K562 (cell line): ENCODE measurements around the gene GLT8D2. TPM values are rescaled to one million over a fixed set of nuclear protein-coding genes. Genes with fewer than 3 reads are reported as not detected.
A peak's percentile ranks its signal among the peaks of the same experiment; 100 is the strongest.

Source experiments
- ATAC-seq: fragments of 200-7000 bp; cut with Tn5 transposase; 3 replicates; pipeline ENCODE4 v1.9.1; 2020; ENCODE audit warnings: moderate library complexity
- BruUV-seq: library from RNA; stranded (reverse); fragments of 400-500 nt; replicated peaks from 2 replicates; lab custom pipeline; 2021; lab: Mats Ljungman, UMichigan
- CTCF ChIA-PET: fragments of 300-600 bp; formaldehyde crosslinking; extraction: SDS; loops from one replicate; lab custom pipeline; 2021; ENCODE audit warnings: low intra/inter-chr PET ratio; lab: Yijun Ruan, JAX
- POLR2A ChIA-PET: fragments of 300-600, 350-650 bp; sonication (Branson Sonifier 250); formaldehyde crosslinking; extraction: SDS; loops from one replicate; lab custom pipeline; 2021; ENCODE audit warnings: antibody characterized with exemption, inconsistent platforms; lab: Yijun Ruan, JAX
- DNase-seq, 4 experiments: peaks; one replicate each; pipeline versions ENCODE4 v3.0.0 to v3.0.0-alpha.2; 2011 to 2018; ENCODE audit warnings: low spot score in 3 of 4, mixed read lengths in 3 of 4; ENCODE audit errors: extremely low read depth in 1 of 4
- FAIRE-seq: peaks from 2 replicates; lab custom pipeline; 2011; peaks lifted over from hg19 to GRCh38; lab: Jason Lieb, UNC
- H2AFZ ChIP-seq: 2 replicates; pipeline ENCODE4 v1.6.0; 2011; ENCODE audit warnings: low read depth, low read length, control low read depth, inconsistent platforms
- H3K27ac ChIP-seq: fragments of 200-600 bp; 3 replicates; pipeline ENCODE4 v1.8.0; 2011; ENCODE audit warnings: low read depth, mild to moderate bottlenecking, control low read depth, inconsistent platforms, low read length, moderate library complexity, mixed read lengths; ENCODE audit errors: extremely low read depth
- H3K27me3 ChIP-seq, 2 experiments: fragments of 300-600 bp in 1 of 2; 2 replicates in 1 of 2; 3 replicates in 1 of 2; pipeline versions ENCODE4 v1.6.0 to v1.8.0; 2011; ENCODE audit warnings: inconsistent platforms in 2 of 2, low read length in 2 of 2, mild to moderate bottlenecking in 1 of 2, mixed read lengths in 1 of 2, moderate library complexity in 1 of 2; ENCODE audit not compliant: control insufficient read depth in 2 of 2, insufficient read depth in 2 of 2
- H3K36me3 ChIP-seq: fragments of 300-600 bp; 3 replicates; pipeline ENCODE4 v1.8.0; 2011; ENCODE audit warnings: mild to moderate bottlenecking, low read length, inconsistent platforms; ENCODE audit not compliant: control insufficient read depth, insufficient read depth
- H3K4me1 ChIP-seq, 2 experiments: fragments of 200-600 bp in 1 of 2; replicated peaks in 1 of 2; 2 replicates in 1 of 2; 3 replicates in 1 of 2; pipeline versions ENCODE4 v1.5.1 to v1.8.0; 2011; ENCODE audit warnings: inconsistent platforms in 2 of 2, low read length in 2 of 2, mild to moderate bottlenecking in 1 of 2, mixed read lengths in 1 of 2, moderate library complexity in 1 of 2; ENCODE audit not compliant: control insufficient read depth in 2 of 2, insufficient read depth in 2 of 2
- H3K4me2 ChIP-seq: 2 replicates; pipeline ENCODE4 v1.6.1; 2011; ENCODE audit warnings: low read length, control low read depth, inconsistent platforms, mixed read lengths; ENCODE audit not compliant: insufficient read depth
- H3K4me3 ChIP-seq: fragments of 200-600 bp; sonication (generic), shearing (Covaris generic); 2 replicates; pipeline ENCODE4 v1.5.1; 2016; ENCODE audit warnings: control low read depth, inconsistent platforms
- H3K79me2 ChIP-seq: fragments of 200-600 bp; 3 replicates; pipeline ENCODE4 v1.8.0; 2011; ENCODE audit warnings: low read length, inconsistent platforms; ENCODE audit not compliant: control insufficient read depth, insufficient read depth
- H3K9ac ChIP-seq, 2 experiments: 2 replicates each; pipeline versions ENCODE4 v1.6.0 to v1.6.1; 2011; ENCODE audit warnings: low read depth in 2 of 2, low read length in 2 of 2, control low read depth in 1 of 2, inconsistent platforms in 1 of 2, mild to moderate bottlenecking in 1 of 2, mixed read lengths in 1 of 2; ENCODE audit not compliant: insufficient read depth in 1 of 2
- H3K9me1 ChIP-seq: one replicate; pipeline ENCODE4 v1.6.0; 2011; ENCODE audit warnings: inconsistent platforms, mild to moderate bottlenecking, low read length, moderate library complexity; ENCODE audit not compliant: control insufficient read depth, insufficient read depth
- H3K9me3 ChIP-seq: replicated peaks from 2 replicates; pipeline ENCODE4 v1.5.1; 2011; ENCODE audit warnings: low read depth, low read length, inconsistent platforms; ENCODE audit not compliant: control insufficient read depth, insufficient read depth
- H4K20me1 ChIP-seq: replicated peaks from 2 replicates; pipeline ENCODE4 v1.6.1; 2011; ENCODE audit warnings: low read length, inconsistent platforms, mixed read lengths; ENCODE audit not compliant: control insufficient read depth, insufficient read depth
- CXXC5 ChIP-seq: fragments of 250-450 bp; sonication (Bioruptor Pico); IDR thresholded peaks from 2 replicates; pipeline ENCODE4 v1.8.0; 2022; ENCODE audit warnings: inconsistent platforms, mild to moderate bottlenecking, moderate library complexity
- FOXP1 ChIP-seq: sonication (generic); formaldehyde crosslinking; IDR thresholded peaks from 2 replicates; pipeline ENCODE4 v1.8.0; 2022; ENCODE audit warnings: mild to moderate bottlenecking, missing genetic modification reagents
- HDGF ChIP-seq: fragments of 450-650 bp; IDR thresholded peaks from 2 replicates; pipeline ENCODE4 v1.6.1; 2016
- HMGN3 ChIP-seq: IDR thresholded peaks from 2 replicates; pipeline ENCODE4 v1.6.1; 2011; ENCODE audit warnings: borderline replicate concordance, low read depth, mild to moderate bottlenecking, mixed read lengths, low read length; ENCODE audit not compliant: insufficient read length; ENCODE audit errors: extremely low read depth
- KLF1 ChIP-seq: fragments of 450-650 bp; IDR thresholded peaks from 2 replicates; pipeline ENCODE4 v1.6.1; 2016; ENCODE audit warnings: missing genetic modification characterization, missing compliant biosample characterization
- MXI1 ChIP-seq: IDR thresholded peaks from 2 replicates; pipeline ENCODE4 v1.6.1; 2011; ENCODE audit warnings: low read depth, mild to moderate bottlenecking, improper control_type of control experiment, low read length
- NBN ChIP-seq: fragments of 450-650 bp; IDR thresholded peaks from 2 replicates; pipeline ENCODE4 v1.6.1; 2016; ENCODE audit warnings: low read depth, mild to moderate bottlenecking
- NFATC3 ChIP-seq: fragments of 450-650 bp; IDR thresholded peaks from 2 replicates; pipeline ENCODE4 v1.6.1; 2017; ENCODE audit warnings: mild to moderate bottlenecking
- SIN3A ChIP-seq, 2 experiments: fragments of 150-350 bp in 1 of 2; IDR thresholded peaks; 2 replicates each; pipeline ENCODE4 v1.6.1; 2011 to 2016; ENCODE audit warnings: borderline replicate concordance in 2 of 2, low read depth in 2 of 2, low read length in 2 of 2, mild to moderate bottlenecking in 2 of 2, moderate library complexity in 2 of 2; ENCODE audit not compliant: control insufficient read depth in 1 of 2
- SIRT6 ChIP-seq: IDR thresholded peaks from one replicate; pipeline ENCODE4 v1.6.1; 2012; ENCODE audit warnings: low read depth, mild to moderate bottlenecking, control low read depth, inconsistent platforms, low read length, moderate library complexity
- SMAD1 ChIP-seq: fragments of 150-350 bp; IDR thresholded peaks from 2 replicates; pipeline ENCODE4 v1.6.1; 2014; ENCODE audit warnings: low read length, low read depth; ENCODE audit not compliant: partially characterized antibody
- SMAD2 ChIP-seq: fragments of 150-350 bp; IDR thresholded peaks from 2 replicates; pipeline ENCODE4 v1.6.1; 2014; ENCODE audit warnings: low read depth, mild to moderate bottlenecking, low read length
- TSC22D4 ChIP-seq: fragments of 450-650 bp; IDR thresholded peaks from 2 replicates; pipeline ENCODE4 v1.6.1; 2016; ENCODE audit warnings: missing genetic modification characterization, missing biosample characterization, control low read depth
- ZNF134 ChIP-seq: fragments of 250-450 bp; sonication (Bioruptor Pico); conservative IDR thresholded peaks from 2 replicates; pipeline ENCODE4 v1.4.0; 2020
- ZNF551 ChIP-seq: fragments of 250-450 bp; sonication (Bioruptor Pico); IDR thresholded peaks from 2 replicates; pipeline ENCODE4 v1.5.0; 2021; ENCODE audit warnings: mild to moderate bottlenecking, moderate library complexity
- WGBS: fragments of 100-300 bp; shearing (Covaris generic); methylation state at CpG from one replicate; pipeline ENCODE4 v1.1.6; 2016; ENCODE audit warnings: low coverage, mixed read lengths; ENCODE audit not compliant: insufficient coverage; ENCODE audit errors: missing lambda C conversion rate; 5-methylcytosine and 5-hydroxymethylcytosine counted together
- in situ Hi-C: fragments of 300-500 bp; cut with MboI; formaldehyde crosslinking; loops from 4 replicates; pipeline ENCODE4 v1.15.0; 2018; ENCODE audit warnings: inconsistent platforms, mixed read lengths
- intact Hi-C: fragments of 100-400 bp; cut with micrococcal nuclease; formaldehyde crosslinking; loops from 2 replicates; pipeline ENCODE4 v1.14.2; 2022
- polyA plus RNA-seq, 8 experiments: library from polyadenylated mRNA; depleted of rRNA in 4 of 8; stranded (reverse) in 5 of 8; unstranded in 3 of 8; fragments of >200 nt; fragmentation: Nextera tagmentation in 2 of 8; fragmentation: Illumina TruSeq in 1 of 8; extraction: Ambion mirVana in 2 of 8; extraction: Trizol in 1 of 8; gene quantifications; 2 replicates each; pipeline versions ENCODE4 v1.2.1 to v1.2.3, GENCODE V29; 2011 to 2014; ENCODE audit warnings: inconsistent platforms in 1 of 8, missing spikeins in 1 of 8
- total RNA-seq, 7 experiments: library from RNA; depleted of rRNA in 6 of 7; stranded (reverse); fragments of >200 nt in 6 of 7; fragmentation: Illumina TruSeq in 2 of 7; extraction: Trizol in 2 of 7; gene quantifications; 2 replicates each; pipeline versions ENCODE4 v1.2.1 to v1.2.3, GENCODE V29; 2011 to 2021; ENCODE audit warnings: low replicate concordance in 1 of 7
- TF ChIP-seq, protein P1 (sequence below): fragments of 450-650 bp; formaldehyde crosslinking; IDR thresholded peaks from 2 replicates; pipeline ENCODE4 v1.4.0; 2022; ENCODE audit warnings: missing genetic modification characterization
- TF ChIP-seq, protein P2 (sequence below): sonication (generic); formaldehyde crosslinking; IDR thresholded peaks from 2 replicates; pipeline ENCODE4 v1.8.1; 2023; ENCODE audit warnings: mild to moderate bottlenecking, missing genetic modification reagents

Gene GLT8D2
- total and polyA plus RNA-seq, 9 of the 15 experiments (the other 6 are each of a cell fraction or from before 2014, with no cell fraction given): 0.18 to 0.27 (median 0.18) TPM; not detected in 6

DNA sequence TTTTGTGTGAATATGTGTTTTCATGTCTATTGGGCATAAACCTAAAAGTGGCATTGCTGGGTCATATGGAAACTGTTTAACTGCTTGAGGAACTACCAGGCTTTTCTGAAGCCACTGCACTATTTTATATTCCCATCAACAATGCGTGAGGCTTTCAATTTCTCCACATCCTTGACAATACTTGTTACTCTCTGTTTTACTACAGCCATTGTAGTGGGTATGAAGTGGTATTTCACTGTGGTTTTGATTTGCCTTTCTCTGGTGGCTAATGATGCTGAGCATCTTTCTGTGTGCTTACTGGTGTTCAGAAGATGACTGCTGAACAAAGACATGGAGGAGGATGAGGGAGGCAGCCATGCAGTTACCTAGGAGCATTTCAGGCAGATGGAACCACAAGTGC lies 97.5 kb downstream of the GLT8D2 start (continued):
- TF ChIP-seq NBN: no peak
- no peak for TF ChIP-seq ZNF551
- TF ChIP-seq ZNF134 (CRISPR knock-in tag): no peak

DNA sequence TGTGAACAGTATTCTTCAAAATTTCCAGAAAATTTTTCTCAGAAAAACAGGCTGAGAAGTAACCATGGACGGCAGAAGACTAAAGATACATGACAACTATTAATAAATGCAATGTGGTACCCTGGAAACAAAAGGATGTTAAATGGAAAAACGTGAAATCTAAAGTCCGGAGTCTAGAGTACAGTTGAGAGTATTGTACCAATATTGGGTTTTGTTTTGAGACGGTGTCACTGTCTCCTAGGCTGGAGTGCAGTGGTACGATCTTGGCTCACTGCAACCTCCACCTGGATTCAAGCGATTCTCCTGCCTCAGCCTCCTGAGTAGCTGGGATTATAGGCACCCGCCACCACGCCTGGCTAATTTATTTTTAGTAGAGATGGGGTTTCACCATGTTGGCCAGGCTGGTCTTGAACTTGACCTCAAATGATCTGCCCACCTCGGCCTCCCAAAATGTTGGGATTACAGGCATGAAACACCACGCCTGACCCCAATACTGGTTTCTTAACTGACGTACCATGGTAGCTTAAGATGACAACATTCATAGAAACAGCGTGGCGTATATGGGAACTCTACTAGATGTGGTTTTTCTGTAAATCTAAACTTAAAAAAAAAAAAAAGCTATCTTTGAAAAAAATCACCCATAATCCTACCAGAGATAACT lies 101.1 kb downstream of the GLT8D2 start:
- in situ Hi-C loops (no loop called here), intact Hi-C loops (no loop called here)
- H3K27me3 ChIP-seq: no peaks in the 10 kb centered on the region
- ATAC-seq: peak; percentile 35
- H3K9me1 ChIP-seq: no peaks in the 10 kb centered on the region
- no peaks in the 10 kb centered on the region for H3K9me3 ChIP-seq
- H3K4me3 ChIP-seq: no peak overlapping the region
- 90% methylated on average over 13 of the region's 13 CpGs for WGBS
- POLR2A ChIA-PET: interaction anchor here (0.6 to 3.6 kb wide), 13 partner anchors 8 to 1798 kb away, joined by 3 to 18 read pairs (median 4); partner anchors contain the start of genes HSP90B1 and TDG
- CTCF ChIA-PET: no interaction called here
- no peak overlapping the region for H2AFZ ChIP-seq
- no peaks in the 10 kb centered on the region for H4K20me1 ChIP-seq
- H3K4me1 ChIP-seq: 0 out of 5 replicates have a peak, but pooled peaks cover 0 to 2% of the 10 kb centered on the region in 2 experiments
- H3K4me2 ChIP-seq: no peak overlapping the region
- H3K36me3 ChIP-seq: peaks cover 100% of the 10 kb centered on the region
- no peak overlapping the region for H3K9ac ChIP-seq
- H3K27ac ChIP-seq: no peak overlapping the region; the same call in 2 of the 3 replicates
- FAIRE-seq: no peak
- H3K79me2 ChIP-seq: peaks cover 11% of the 10 kb centered on the region; the same call in 2 of the 3 replicates
- DNase-seq: no peak
- no TSS peak for BruUV-seq
- TF ChIP-seq NFATC3 (no peak), SIN3A (IDR thresholded peaks at IDR 0.05; ENCODE audit: borderline replicate concordance in 2 of 2, control insufficient read depth in 1 of 2, low read depth in 2 of 2, low read length in 2 of 2) (peak in 1 of 2 experiments; percentile 20; a peak in 1 of 4 replicates), MXI1 (no peak), FOXP1 (no peak), TSC22D4 (tag) (no peak), SMAD1 (no peak), HMGN3 (no peak), SMAD2 (no peak), CXXC5 (no peak), HDGF (no peak), SIRT6 (no peak), KLF1 (tag) (no peak)
- TF ChIP-seq, protein P1, sequence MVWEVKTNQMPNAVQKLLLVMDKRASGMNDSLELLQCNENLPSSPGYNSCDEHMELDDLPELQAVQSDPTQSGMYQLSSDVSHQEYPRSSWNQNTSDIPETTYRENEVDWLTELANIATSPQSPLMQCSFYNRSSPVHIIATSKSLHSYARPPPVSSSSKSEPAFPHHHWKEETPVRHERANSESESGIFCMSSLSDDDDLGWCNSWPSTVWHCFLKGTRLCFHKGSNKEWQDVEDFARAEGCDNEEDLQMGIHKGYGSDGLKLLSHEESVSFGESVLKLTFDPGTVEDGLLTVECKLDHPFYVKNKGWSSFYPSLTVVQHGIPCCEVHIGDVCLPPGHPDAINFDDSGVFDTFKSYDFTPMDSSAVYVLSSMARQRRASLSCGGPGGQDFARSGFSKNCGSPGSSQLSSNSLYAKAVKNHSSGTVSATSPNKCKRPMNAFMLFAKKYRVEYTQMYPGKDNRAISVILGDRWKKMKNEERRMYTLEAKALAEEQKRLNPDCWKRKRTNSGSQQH (CRISPR knock-in tag): no peak
- TF ChIP-seq, protein P2, sequence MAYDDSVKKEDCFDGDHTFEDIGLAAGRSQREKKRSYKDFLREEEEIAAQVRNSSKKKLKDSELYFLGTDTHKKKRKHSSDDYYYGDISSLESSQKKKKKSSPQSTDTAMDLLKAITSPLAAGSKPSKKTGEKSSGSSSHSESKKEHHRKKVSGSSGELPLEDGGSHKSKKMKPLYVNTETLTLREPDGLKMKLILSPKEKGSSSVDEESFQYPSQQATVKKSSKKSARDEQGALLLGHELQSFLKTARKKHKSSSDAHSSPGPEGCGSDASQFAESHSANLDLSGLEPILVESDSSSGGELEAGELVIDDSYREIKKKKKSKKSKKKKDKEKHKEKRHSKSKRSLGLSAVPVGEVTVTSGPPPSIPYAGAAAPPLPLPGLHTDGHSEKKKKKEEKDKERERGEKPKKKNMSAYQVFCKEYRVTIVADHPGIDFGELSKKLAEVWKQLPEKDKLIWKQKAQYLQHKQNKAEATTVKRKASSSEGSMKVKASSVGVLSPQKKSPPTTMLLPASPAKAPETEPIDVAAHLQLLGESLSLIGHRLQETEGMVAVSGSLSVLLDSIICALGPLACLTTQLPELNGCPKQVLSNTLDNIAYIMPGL (CRISPR knock-in tag): no peak
